HUDEP-2 (cell line): ENCODE measurements around the gene PACS2.
"Not testable (repeated sequence)": the region's sequence is repeated elsewhere in the genome, so short reads cannot be mapped to it uniquely, and the experiment has no call there.

Experiments used
- DNase-seq, 76 experiments: peaks; one replicate each; lab custom pipeline; 2025; ENCODE audit not compliant: unreplicated experiment in 76 of 76; lab: John Stamatoyannopoulos, UW

Gene PACS2

DNA sequence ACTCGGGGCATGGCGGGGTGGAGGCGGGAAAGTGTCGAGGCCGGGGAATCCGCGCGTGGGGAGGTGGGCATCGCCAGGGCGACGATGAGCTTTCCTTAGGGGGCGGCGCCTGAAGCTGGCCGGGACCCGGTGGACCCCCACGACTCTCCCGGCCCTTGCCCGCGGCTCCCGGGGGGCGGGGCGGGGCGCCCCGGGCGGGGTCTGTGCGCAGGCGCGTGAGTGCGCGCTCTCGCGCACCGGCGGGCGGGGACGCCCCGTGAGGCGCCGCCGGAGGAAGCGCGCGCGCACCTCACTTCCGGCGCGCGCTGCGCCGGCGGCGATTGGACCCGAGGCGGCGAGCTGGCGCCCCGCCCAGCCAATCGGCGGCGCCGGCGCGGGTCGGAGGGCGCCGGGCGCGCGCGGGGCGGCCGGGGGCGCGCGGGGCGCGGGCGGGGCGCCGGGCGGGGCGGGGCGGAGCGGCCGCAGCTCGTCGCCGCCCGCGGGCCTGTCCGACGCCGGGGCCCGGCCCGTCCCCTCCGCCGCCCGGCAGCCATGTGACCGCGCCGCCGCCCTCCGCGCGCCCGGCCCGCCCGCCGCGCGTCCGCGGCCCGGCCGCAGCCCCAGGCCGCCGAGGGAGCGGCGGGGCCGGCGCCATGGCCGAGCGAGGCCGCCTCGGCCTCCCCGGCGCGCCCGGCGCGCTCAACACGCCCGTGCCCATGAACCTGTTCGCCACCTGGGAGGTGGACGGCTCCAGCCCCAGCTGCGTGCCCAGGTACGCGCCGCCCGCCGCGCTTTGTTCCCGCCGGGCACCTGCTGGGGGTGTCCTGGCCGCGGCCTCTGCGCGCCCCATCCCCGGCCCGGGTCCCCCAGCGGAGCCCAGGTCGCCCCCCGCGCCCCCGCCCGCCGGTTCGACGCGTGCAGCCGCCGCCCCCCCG is at the start of gene PACS2:
Gene PACS2, plus strand, starts transcription at position 462 of the 914 bp plus-strand sequence. Its CDS starts 171 bp downstream, at position 633.
- peak in 57 of 76 experiments; percentile 2 to 76 (median 50) for DNase-seq

DNA sequence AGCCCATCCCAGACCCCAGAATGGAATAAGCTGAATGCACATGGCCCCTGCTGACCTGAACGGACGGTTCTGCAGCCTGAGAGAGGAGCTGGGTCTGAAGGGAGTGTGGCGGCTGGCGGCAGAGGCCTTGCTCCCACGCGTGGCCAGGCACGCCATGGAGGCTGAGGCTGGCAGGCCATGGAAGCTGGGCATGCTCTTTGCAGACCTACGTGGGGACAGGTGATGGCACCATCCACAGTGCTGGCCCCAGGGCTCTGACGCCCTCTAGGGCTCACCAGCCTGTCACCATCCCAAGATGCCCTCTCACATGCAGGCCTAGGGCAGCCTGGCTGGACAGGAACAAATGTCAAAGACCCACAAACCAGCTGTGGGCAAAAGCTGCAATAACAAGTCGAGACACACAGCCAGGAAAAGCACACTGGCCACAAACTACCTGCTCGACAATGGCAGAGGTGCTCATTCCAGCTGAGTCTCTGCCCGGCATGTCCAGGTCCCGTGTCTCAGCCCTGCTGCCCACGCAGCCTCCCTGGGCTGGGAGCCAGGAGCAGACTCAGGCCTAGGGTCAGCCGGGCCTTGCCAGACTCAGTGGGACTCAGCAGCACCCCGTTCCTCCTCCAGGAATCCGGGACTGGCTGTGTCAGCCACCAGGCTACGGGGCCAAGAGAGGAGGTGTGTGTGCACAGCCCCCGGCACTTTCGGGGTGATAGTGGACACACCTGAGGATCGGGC is 46.6 kb upstream of the PACS2 start:
- DNase-seq, result peak in 1 of 76 experiments; percentile 1

DNA sequence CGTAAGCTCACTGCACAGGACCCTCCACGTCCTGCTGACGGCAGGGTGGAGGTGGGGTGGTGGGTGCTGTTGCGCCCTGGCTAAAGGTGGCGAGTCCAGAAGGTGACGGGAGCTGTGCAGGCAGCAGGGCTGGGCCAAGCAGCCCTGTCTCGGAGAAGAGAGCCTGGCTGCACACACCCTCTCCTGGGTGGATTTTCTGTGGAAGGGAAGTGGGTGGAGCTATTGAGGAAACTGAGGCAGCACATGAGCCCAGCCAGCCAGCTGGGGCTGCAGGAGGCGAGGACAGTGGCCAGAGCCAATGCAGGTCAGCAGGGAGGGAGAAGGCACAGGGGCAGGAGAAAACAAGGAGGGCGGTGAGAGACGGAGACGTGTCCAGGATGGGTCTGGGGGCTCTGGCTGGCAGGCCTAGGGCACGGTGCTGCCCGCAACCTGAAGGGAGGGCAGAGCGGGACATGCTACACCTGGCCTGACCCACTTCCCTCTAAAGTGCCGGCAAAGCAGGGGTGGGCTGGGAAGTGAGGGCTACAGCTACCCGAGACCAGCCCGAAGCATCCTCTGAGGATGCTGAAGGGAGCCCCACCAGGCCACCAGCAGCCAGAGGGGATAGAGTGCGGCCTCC is 45.7 kb upstream of the PACS2 start:
- DNase-seq, result no peak

DNA sequence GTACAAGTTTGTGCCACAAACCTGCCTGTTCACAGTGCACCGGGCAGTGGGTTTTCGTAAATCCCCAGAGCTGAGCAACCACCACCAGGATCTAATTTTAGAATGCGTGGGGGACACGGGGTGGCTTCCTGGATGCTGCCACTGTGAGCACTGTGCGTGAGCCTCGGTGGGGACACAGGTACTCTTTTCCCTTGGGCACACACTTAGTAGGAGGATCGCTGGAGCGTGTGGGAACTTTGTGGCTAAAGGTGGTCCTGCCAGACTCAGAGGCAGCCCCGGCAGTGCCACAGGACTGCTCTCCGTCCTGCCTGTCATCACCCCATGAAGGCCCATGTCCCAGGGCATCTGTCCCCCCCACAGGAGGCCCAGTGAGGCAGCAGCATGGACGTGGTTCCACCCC is 45.1 kb upstream of the PACS2 start:
- no peak for DNase-seq

DNA sequence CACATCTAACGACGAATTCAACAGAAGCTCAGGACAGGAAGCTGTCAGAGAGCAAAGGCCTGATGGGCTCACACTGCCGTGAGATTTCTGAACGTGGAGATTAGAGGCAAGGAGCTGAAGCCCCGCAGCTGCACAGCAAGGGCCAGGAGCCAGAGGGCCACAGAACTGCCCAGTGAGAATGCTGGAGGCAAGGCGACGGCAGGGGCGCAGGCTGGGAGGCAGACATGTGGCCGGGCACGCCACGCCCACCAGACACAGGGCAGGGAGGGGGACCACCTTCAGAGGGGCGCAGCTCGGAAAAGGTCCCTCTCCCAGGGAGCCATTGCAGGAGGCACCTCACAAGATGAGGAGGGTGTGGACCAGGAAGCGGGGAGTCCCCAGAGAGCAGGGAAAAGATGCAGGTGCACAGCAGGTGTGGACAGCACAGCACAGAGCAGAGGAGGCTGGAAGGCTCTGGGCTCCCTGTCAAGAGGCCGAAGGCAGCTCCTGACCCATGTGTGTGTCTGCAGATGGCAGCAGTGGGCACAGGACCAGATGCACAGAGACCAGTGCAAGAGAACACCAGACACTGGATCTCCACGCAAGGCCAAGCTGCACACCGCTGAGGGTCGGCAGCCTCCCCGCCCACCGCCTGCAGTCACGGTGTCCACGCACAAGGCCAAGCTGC is 43.2 kb upstream of the PACS2 start:
- DNase-seq, result no peak

DNA sequence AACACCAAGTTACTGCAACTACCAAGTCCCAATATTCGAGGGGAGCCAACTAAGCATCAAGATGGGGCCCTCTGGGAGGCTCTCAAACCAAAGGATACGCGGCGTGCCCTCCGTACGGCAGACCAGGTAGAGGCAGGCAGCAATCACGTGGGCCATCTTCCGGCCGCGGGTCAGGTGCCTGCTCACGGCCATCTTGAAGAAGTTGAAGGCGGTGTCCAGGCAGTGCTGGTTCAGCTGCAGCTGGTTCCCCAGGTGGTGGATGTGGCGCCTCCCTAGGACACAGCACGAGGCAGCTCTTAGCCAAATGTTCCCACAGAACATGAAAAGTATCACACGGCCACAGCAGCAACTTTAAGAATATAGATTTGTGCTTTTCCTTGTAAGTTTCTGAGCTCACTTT is 41.9 kb upstream of the PACS2 start:
- DNase-seq, result no peak

DNA sequence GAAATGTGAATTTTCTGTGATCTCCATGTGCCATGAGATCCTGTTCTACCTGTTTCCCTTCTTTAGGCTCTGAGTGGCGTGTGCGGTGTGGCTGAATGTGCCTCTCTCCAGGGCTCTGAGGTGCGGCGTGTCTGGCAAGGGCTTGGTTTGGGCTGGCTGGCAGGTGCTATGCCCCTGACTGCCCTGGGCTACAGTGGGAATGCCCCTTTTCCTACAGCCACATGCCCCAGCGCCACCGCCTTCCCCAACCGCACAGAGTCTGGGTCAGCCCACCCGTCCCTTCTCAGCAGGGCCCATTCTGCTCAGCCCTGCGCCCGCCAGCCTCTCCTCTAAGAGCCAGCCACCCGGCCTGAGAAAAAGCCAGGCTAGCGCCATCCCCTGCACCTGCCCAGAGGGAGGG is 41.5 kb upstream of the PACS2 start:
- DNase-seq, result no peak

DNA sequence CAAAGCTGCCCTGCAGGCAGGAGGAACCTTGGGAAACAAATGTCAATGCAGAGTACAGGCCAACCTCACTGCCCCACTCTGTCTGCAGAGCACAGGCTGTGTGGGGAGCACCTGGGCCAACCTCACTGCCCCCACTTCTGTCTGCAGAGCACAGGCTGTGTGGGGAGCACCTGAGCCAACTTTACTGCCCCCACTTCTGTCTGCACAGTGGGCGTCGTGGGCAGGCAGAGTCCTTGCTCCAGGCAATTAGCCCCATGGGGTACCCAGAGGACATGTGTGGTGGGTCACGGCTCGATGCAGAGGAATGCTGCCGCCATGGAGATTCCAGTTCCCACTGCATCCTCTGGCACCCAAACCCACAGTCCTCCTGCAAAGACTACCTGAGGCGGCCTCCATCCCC is 39.9 kb upstream of the PACS2 start:
- no peak for DNase-seq

DNA sequence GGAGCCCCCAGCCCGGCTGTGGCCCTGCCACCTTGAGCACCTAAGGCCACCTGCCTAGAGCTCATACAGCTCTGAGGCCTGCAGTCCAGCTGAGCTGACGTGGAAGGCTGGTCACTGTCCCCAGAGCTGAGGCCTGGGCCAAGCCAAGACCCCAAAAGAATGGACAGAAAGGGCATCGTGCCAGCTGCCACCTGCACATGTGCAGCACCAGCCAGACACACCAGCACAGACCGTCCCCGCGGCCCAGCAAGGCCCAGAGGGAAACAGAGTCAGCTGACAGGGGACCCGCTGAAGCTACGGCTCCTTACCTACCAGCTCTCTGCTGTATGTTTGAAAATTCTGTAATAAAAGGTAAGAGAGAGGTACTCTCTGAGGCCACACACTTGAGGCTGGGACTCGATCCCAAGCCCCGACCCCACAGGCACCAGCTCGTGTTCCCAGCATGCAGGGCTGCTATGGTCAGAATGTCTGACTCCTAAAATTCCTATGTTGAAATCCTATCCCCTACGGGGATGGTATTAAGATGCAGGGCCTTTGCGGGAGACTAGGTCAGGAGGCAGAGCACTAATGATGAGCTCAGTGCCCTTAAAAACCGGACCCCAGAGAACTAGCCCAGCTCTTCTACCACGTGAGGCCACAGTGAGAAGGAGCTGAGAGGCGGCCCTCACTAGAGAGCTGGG is 39.1 kb upstream of the PACS2 start:
- DNase-seq, result no peak

DNA sequence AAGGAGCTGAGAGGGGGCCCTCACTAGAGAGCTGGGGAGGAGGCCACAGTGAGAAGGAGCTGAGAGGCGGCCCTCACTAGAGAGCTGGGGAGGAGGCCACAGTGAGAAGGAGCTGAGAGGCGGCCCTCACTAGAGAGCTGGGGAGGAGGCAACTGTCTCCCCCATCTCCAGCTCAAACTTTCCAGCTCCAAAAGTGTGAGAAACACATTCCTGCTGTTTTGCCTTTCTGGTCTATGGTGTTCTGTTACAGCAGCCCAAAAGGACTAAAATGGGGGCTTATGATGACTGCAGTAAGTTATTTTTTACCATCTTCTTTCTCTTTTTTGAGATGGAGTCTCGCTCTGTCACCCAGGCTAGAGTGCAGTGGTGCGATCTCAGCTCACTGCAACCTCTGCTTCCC is 37.1 kb upstream of the PACS2 start:
- DNase-seq, result not testable (repeated sequence)

DNA sequence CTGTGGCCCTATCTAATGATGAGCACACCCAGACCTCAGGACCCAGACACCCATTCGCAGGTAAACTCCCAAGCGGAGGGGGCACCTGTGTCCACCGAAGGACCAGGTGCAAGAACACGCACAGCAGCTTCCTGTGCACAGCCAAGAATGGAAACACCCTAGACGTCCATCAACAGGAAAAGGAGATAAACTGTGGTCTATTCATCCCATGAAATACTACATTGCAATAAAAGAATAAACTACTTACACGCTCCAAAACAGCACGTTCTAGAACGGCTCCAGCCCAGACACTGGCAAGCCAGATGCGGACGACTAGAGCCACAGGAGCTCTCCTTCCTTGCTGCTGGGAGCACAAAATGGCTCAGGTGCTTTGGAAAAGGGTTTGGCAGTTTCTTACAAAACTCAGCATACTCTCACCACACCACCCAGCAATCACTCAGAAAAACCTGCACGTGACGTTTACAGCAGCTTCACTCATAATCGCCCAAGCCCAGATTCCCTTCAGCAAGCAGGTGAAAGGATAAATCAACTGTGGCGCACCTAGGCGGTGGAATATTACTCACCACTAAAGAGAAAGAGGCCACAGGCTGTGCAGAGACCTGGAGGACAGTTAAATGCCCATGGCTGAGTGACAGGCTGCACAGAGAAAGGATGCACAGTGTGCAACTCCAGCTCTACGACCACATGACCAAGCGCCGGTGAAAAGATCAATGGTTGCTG is 34.7 kb upstream of the PACS2 start:
- DNase-seq, result no peak

DNA sequence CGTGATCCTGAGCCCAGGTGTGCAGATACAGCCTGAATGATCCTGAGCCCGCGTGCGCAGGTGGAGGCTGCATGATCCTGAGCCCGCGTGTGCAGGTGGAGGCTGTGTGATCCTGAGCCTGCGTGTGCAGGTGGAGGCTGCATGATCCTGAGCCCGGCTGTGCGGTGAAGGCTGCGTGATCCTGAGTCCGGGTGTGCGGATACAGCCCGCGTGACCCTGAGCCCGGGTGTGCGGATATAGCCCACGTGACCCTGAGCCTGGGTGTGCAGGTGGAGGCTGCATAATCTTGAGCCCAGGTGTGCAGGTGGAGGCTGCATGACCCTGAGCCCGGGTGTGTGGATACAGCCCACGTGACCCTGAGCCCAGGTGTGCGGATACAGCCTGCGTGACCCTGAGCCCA is 34.0 kb upstream of the PACS2 start:
- no peak for DNase-seq

DNA sequence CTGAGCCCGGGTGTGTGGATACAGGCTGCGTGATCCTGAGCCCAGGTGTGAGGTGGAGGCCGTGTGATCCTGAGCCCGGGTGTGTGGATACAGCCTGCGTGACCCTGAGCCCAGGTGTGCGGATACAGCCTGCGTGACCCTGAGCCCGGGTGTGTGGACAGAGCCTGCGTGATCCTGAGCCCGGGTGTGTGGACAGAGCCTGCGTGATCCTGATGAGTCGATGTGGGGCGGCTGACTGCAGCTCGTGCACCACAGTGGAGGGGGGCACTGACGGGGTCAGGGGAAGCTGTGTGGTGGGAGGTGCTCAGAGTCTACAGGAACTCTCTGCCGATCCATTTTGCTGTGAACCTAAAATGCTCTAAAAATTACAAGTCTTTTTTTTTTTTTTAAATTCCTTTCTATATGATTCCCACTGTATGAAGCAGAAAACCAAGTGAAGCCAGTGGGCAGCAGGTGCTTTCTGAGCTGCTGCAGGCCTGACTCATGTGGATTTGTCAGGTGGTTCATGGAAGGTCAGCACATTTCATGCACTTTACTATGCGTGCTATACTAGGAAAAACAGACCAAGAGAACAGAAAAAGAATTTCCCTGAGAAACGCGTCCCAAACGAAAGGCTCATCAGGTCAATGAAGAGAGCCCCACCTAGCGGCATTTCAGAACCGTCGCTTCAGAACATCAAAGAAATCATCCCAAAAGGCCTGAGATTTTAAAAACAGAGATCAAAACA is 33.0 kb upstream of the PACS2 start:
- DNase-seq, result peak in 6 of 76 experiments; percentile 2 to 37 (median 10)

DNA sequence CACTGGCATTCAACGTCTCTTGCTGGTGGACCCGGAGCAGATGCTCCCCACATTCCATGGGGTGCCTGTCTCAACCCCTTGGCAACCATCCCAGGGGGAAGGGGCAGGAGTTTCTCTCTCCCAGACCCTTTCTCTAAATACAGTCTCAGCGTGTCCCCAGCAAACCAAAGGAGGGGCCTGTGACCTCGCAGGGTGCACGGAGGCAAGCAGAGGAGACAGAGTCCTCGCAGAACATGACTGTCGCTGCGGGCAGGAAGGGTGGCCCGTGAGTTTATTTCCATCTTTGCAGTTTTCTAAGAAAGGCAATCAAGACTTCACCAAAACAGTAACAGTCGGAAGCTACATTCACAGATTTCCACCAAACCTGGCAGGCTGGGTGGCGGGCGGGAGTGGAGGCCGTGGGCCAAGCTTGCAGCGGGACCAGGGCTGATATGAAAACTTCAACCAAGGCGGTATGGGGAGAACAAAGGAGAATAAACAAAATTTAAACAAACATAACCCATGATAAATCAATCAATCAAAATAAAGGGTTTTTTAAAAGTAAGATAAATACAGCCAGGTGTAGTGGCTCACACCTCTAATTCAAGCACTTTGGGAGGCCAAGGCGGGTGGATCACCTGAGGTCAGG is 32.3 kb upstream of the PACS2 start:
- DNase-seq, result no peak

DNA sequence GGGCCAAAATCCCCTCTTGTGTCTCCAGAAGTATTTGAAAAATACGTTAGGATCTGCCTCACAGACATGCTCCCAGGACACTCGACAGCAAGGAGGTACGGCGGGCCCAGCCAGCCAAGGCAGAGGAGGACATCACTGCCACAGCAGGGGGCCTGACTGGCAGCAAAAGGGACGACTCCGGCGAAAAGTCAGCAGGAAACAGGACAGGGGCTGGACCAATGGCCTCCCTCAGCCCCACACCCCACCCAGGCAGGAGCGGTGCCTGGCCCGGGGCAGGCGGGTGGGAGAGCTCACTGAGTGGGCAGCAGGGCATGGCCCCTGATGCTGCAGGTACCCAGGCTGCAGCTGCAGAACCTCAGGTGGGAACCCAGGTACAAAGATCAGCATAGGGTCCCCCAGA is 31.5 kb upstream of the PACS2 start:
- no peak for DNase-seq

DNA sequence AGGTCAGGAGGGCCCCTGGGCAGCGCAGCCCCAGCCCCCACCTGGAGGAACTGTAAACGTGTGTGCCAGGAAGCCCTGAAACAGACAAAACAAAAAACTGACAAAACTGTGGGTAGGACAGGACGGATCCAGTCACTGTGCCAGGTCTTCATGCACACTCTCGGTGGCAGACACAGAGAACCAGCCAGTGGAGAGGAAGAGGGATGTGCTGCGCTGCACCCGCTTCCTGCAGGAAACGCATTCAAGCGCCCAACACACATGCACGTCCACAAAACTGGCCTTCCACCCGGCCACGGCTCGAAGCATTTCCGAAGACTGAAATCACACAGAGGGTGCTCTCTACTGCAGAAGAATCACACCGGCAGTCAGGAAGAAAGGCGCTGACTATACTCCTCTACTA is 30.6 kb upstream of the PACS2 start:
- DNase-seq, result no peak

DNA sequence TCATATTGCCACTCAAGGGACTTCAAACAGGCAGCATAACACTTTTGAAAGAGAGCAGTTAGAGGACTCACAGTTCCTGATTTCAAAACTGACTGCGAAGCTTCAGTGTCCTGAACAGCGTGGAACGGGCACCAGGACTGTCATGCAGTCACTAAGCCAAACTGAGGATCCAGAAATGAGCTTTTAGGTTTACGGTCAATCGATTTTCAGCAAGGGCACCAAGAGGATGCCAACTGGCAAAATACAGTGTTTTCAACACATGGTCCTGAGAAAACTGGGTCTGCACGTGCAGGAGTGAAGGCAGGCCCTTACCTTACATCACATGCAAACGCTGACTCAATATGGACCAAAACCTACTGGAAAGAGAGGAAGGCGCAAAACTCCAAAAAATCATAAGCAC is 29.4 kb upstream of the PACS2 start:
- DNase-seq, result no peak

DNA sequence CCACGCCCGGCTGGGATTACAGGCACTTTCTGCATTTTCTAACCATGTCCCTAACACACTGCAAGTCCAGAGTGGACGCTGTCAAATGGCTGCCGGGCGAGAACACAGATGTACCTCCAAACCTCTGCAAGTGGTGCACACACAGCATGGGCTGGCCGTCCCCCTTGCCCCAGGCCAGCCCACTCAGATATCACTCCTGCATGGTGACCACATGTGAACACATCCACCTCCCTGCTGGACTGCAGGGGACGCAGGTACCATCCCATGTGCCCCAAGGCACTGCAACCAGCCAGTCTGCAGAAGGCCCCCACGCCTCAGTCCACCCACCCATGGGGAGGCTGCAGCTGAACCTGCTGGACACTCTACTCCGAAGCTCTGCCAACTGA is 27.8 kb upstream of the PACS2 start:
- DNase-seq, result no peak
